Measurements from ENCODE around the gene GAK. TPM values are rescaled to one million over a fixed set of nuclear protein-coding genes. Genes with fewer than 3 reads are reported as not detected.

Gene GAK
- total RNA-seq, 6 experiments from 2014 or later: 65.8 to 72.9 (median 69.1) TPM

DNA sequence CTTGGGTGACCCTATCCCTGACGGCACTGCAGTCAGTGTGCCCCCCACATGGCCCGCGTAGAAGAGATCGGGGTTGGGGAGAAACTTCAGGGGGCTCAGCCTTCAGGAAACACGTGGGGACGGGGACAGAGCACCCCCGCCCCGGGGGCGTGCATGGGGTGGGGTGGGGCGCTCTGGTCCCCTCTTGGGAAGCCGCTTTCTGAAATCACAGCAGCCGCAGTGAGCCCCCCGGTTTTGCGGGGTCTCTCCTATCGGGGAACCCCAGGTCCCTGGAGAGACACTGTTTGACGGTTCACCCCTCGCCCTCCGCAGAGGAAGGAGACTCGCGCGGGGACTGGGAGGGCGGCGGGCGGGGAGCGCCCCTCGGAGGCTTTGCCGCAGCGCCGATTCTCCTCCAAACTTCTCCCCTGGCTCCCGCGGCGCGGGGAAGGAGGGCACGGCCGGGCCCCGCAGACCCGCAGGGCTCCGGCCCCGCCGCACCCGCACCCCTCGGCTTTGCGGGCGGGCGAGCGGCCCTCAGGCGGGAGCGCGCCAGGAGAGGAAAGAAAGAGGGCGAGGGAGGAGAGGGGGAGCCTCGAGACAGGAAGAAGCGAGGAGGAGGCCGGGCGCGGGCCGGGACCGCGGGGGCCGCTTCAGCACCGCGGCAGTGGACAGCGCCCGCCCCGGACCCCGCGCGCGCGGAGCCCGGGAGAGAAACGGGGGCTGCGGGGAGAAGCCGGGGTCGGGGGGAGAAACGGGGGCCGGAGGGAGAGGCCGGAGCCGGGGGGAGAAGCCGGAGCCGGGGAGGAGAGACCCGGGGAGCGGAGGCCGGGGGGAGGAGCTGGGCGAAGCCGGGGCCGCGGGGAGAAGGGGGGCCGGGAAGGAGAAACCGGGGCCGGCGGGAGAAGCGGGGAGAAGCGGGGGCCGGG lies 106.8 kb downstream of the GAK start:
- Mint-ChIP-seq H3K27ac (no peak overlapping the region), H3K36me3 (ENCODE audit: low read depth) (no peaks in the 10 kb centered on the region), H3K4me3 (no peak overlapping the region), H3K4me1 (ENCODE audit: low read depth) (no peaks in the 10 kb centered on the region), H3K27me3 (ENCODE audit: insufficient read depth) (peaks cover 25% of the 10 kb centered on the region), H3K9me3 (no peaks in the 10 kb centered on the region)
- TF ChIP-seq, protein P1, sequence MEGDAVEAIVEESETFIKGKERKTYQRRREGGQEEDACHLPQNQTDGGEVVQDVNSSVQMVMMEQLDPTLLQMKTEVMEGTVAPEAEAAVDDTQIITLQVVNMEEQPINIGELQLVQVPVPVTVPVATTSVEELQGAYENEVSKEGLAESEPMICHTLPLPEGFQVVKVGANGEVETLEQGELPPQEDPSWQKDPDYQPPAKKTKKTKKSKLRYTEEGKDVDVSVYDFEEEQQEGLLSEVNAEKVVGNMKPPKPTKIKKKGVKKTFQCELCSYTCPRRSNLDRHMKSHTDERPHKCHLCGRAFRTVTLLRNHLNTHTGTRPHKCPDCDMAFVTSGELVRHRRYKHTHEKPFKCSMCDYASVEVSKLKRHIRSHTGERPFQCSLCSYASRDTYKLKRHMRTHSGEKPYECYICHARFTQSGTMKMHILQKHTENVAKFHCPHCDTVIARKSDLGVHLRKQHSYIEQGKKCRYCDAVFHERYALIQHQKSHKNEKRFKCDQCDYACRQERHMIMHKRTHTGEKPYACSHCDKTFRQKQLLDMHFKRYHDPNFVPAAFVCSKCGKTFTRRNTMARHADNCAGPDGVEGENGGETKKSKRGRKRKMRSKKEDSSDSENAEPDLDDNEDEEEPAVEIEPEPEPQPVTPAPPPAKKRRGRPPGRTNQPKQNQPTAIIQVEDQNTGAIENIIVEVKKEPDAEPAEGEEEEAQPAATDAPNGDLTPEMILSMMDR (IDR thresholded peaks at IDR 0.05): no peak
- DNase-seq: no peak

- no peak for DNase-seq
- Mint-ChIP-seq H3K4me1 (ENCODE audit: low read depth) (no peaks in the 10 kb centered on the region), H3K36me3 (ENCODE audit: low read depth) (no peaks in the 10 kb centered on the region), H3K9me3 (peaks cover 4% of the 10 kb centered on the region; the same call in 1 of the 2 replicates), H3K27me3 (ENCODE audit: insufficient read depth) (peaks cover 25% of the 10 kb centered on the region), H3K4me3 (no peak overlapping the region), H3K27ac (no peak overlapping the region)
- TF ChIP-seq, protein P1 (IDR thresholded peaks at IDR 0.05): no peak
These were observed 107.6 kb downstream of the GAK start for GRCh38 chr4:824461-825062.

- TF ChIP-seq, protein P1 (IDR thresholded peaks at IDR 0.05): peak; percentile 8; the same call in 1 of the 2 replicates
- Mint-ChIP-seq H3K36me3 (ENCODE audit: low read depth) (no peaks in the 10 kb centered on the region), H3K27ac (no peak overlapping the region), H3K27me3 (ENCODE audit: insufficient read depth) (peaks cover 25% of the 10 kb centered on the region), H3K4me3 (no peak overlapping the region), H3K4me1 (ENCODE audit: low read depth) (no peaks in the 10 kb centered on the region), H3K9me3 (peaks cover 4% of the 10 kb centered on the region; the same call in 1 of the 2 replicates)
- no peak for DNase-seq
These were observed 108.2 kb downstream of the GAK start for GRCh38 chr4:823761-824460.

DNA sequence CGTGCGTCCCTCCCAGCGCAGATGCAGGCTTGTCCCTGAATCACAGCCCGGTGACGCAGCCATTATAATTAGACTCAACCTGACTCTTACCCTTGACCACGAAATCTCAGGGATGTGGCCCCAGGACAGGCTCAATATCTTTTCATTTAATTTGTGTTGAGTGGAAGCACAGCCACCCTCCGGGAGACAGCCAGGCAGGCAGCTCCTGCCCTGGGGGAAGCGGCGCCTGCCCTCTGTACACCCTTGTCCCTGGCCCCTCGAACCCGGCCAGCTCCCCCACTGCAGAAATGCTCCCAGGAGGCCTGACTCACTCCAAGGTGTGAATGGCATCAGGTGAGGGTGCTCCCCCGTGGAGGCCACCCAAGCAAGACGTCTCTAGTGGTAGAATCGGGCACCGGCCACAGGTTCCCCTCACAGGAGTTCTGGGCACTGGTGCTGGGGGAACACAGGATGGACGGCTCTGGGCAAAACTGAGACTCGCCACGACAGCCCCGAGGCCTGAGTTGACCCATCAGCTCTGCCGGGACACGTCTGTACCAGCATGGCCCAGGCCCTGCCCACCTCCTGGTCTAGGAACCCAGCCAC lies 108.8 kb downstream of the GAK start:
- no peaks in the 10 kb centered on the region for H3K36me3 Mint-ChIP-seq (ENCODE audit: low read depth)
- H3K4me1 Mint-ChIP-seq (ENCODE audit: low read depth): no peaks in the 10 kb centered on the region
- TF ChIP-seq, protein P1 (IDR thresholded peaks at IDR 0.05): no peak
- H3K27me3 Mint-ChIP-seq (ENCODE audit: insufficient read depth): peaks cover 21% of the 10 kb centered on the region
- peaks cover 4% of the 10 kb centered on the region; the same call in 1 of the 2 replicates for H3K9me3 Mint-ChIP-seq
- no peak for DNase-seq
- no peak overlapping the region for H3K27ac Mint-ChIP-seq
- no peak overlapping the region for H3K4me3 Mint-ChIP-seq
